H9 (cell line): ENCODE data around the gene TBCK. TPM values are rescaled to one million over a fixed set of nuclear protein-coding genes. Genes with fewer than 3 reads are reported as not detected.

ENCODE experiments used
- DNase-seq: peaks from one replicate; pipeline ENCODE4 v3.0.0-alpha.2; 2017
- H2AFZ ChIP-seq: one replicate; pipeline ENCODE4 v1.6.1; 2013; ENCODE audit warnings: mild to moderate bottlenecking, low read length, control low read depth, moderate library complexity
- H2AK5ac ChIP-seq: 2 replicates; pipeline ENCODE4 v1.6.1; 2013; ENCODE audit warnings: low read length, control low read depth, mixed read lengths; ENCODE audit not compliant: insufficient read length
- H2BK120ac ChIP-seq: one replicate; pipeline ENCODE4 v1.6.1; 2013; ENCODE audit warnings: low read depth, mild to moderate bottlenecking, low read length, control low read depth, inconsistent platforms; ENCODE audit not compliant: poor library complexity, severe bottlenecking
- H2BK12ac ChIP-seq: 2 replicates; pipeline ENCODE4 v1.6.1; 2013; ENCODE audit warnings: low read length, control low read depth, mixed read lengths, low read depth; ENCODE audit not compliant: insufficient read length
- H2BK15ac ChIP-seq: 2 replicates; pipeline ENCODE4 v1.6.1; 2013; ENCODE audit warnings: low read depth, low read length, control low read depth
- H2BK20ac ChIP-seq: one replicate; pipeline ENCODE4 v1.6.1; 2013; ENCODE audit warnings: low read depth, mild to moderate bottlenecking, low read length, control low read depth, inconsistent platforms; ENCODE audit not compliant: poor library complexity, severe bottlenecking
- H2BK5ac ChIP-seq: 2 replicates; pipeline ENCODE4 v1.6.1; 2013; ENCODE audit warnings: low read length, control low read depth, mixed read lengths; ENCODE audit not compliant: insufficient read length
- H3K14ac ChIP-seq: 2 replicates; pipeline ENCODE4 v1.6.1; 2013; ENCODE audit warnings: low read length, control low read depth; ENCODE audit not compliant: insufficient read depth
- H3K18ac ChIP-seq: 2 replicates; pipeline ENCODE4 v1.6.1; 2013; ENCODE audit warnings: low read depth, mild to moderate bottlenecking, mixed read lengths, low read length, control low read depth; ENCODE audit not compliant: insufficient read length
- H3K23ac ChIP-seq: 2 replicates; pipeline ENCODE4 v1.6.1; 2013; ENCODE audit warnings: low read length, control low read depth, mixed read lengths, low read depth; ENCODE audit not compliant: insufficient read length
- H3K23me2 ChIP-seq: 2 replicates; pipeline ENCODE4 v1.6.1; 2013; ENCODE audit warnings: low read depth, mild to moderate bottlenecking, mixed read lengths, low read length, control low read depth; ENCODE audit not compliant: insufficient read length, poor library complexity, severe bottlenecking
- H3K27ac ChIP-seq: 2 replicates; pipeline ENCODE4 v1.5.1; 2013; ENCODE audit warnings: low read length, control low read depth, mixed read lengths, low read depth; ENCODE audit not compliant: insufficient read length
- H3K27me3 ChIP-seq: 2 replicates; pipeline ENCODE4 v1.6.1; 2013; ENCODE audit warnings: low read length, control low read depth, inconsistent platforms; ENCODE audit not compliant: insufficient read depth
- H3K4ac ChIP-seq: 2 replicates; pipeline ENCODE4 v1.6.1; 2013; ENCODE audit warnings: low read depth, mild to moderate bottlenecking, control low read depth, inconsistent platforms, low read length, moderate library complexity
- H3K4me1 ChIP-seq: 2 replicates; pipeline ENCODE4 v1.6.1; 2013; ENCODE audit warnings: low read length, control low read depth, inconsistent platforms; ENCODE audit not compliant: insufficient read depth
- H3K4me2 ChIP-seq: 2 replicates; pipeline ENCODE4 v1.6.1; 2013; ENCODE audit warnings: low read length, control low read depth, mixed read lengths; ENCODE audit not compliant: insufficient read length, insufficient read depth
- H3K56ac ChIP-seq: 2 replicates; pipeline ENCODE4 v1.6.1; 2013; ENCODE audit warnings: low read depth, mild to moderate bottlenecking, mixed read lengths, low read length, control low read depth; ENCODE audit not compliant: insufficient read length
- H3K79me1 ChIP-seq: 2 replicates; pipeline ENCODE4 v1.6.1; 2013; ENCODE audit warnings: low read depth, mild to moderate bottlenecking, moderate library complexity, low read length, control low read depth, inconsistent platforms; ENCODE audit not compliant: insufficient read depth, poor library complexity, severe bottlenecking
- H3K79me2 ChIP-seq: 2 replicates; pipeline ENCODE4 v1.6.1; 2013; ENCODE audit warnings: low read length, control low read depth, inconsistent platforms; ENCODE audit not compliant: insufficient read depth
- H3K9ac ChIP-seq: 2 replicates; pipeline ENCODE4 v1.6.1; 2013; ENCODE audit warnings: low read length, control low read depth, mixed read lengths; ENCODE audit not compliant: insufficient read length; ENCODE audit errors: extremely low read depth
- H3K9me3 ChIP-seq: one replicate; pipeline ENCODE4 v1.6.1; 2013; ENCODE audit warnings: low read depth, low read length, inconsistent platforms; ENCODE audit not compliant: control insufficient read depth
- H3T11ph ChIP-seq: one replicate; pipeline ENCODE4 v1.6.1; 2013; ENCODE audit warnings: mild to moderate bottlenecking, low read length, control low read depth, inconsistent platforms
- H4K20me1 ChIP-seq: one replicate; pipeline ENCODE4 v1.6.1; 2013; ENCODE audit not compliant: control insufficient read depth, insufficient read length, insufficient read depth
- H4K5ac ChIP-seq: 2 replicates; pipeline ENCODE4 v1.6.1; 2013; ENCODE audit warnings: low read depth, mild to moderate bottlenecking, mixed read lengths, low read length, control low read depth; ENCODE audit not compliant: insufficient read length
- H4K8ac ChIP-seq: replicated peaks from 2 replicates; pipeline ENCODE4 v1.6.1; 2013; ENCODE audit warnings: low read length, control low read depth, mixed read lengths, low read depth; ENCODE audit not compliant: insufficient read length
- H4K91ac ChIP-seq: 2 replicates; pipeline ENCODE4 v1.6.1; 2013; ENCODE audit warnings: low read depth, mild to moderate bottlenecking, moderate library complexity, mixed read lengths, low read length, control low read depth; ENCODE audit not compliant: insufficient read length
- H3K27ac Mint-ChIP-seq, 3 experiments: 2 replicates in 2 of 3; 3 replicates in 1 of 3; pipeline ENCODE4 v1.8.0; 2020 to 2021; ENCODE audit warnings: mixed read lengths in 3 of 3, mild to moderate bottlenecking in 1 of 3, moderate library complexity in 1 of 3
- H3K27me3 Mint-ChIP-seq: 2 replicates; pipeline ENCODE4 v1.8.0; 2021; ENCODE audit warnings: low read depth, mild to moderate bottlenecking, moderate library complexity, mixed read lengths
- H3K36me3 Mint-ChIP-seq, 3 experiments: 2 replicates in 2 of 3; 3 replicates in 1 of 3; pipeline ENCODE4 v1.8.0; 2020 to 2021; ENCODE audit warnings: low read depth in 3 of 3, mixed read lengths in 3 of 3; ENCODE audit not compliant: insufficient read depth in 1 of 3
- H3K4me1 Mint-ChIP-seq, 2 experiments: 2 replicates each; pipeline ENCODE4 v1.8.0; 2020; ENCODE audit warnings: mixed read lengths in 2 of 2
- H3K4me3 Mint-ChIP-seq, 2 experiments: 2 replicates in 1 of 2; 3 replicates in 1 of 2; pipeline ENCODE4 v1.8.0; 2020 to 2021; ENCODE audit warnings: mild to moderate bottlenecking in 2 of 2, mixed read lengths in 2 of 2, moderate library complexity in 1 of 2
- H3K9me3 Mint-ChIP-seq, 2 experiments: 2 replicates in 1 of 2; 3 replicates in 1 of 2; pipeline ENCODE4 v1.8.0; 2020; ENCODE audit warnings: mild to moderate bottlenecking in 2 of 2, mixed read lengths in 2 of 2, moderate library complexity in 1 of 2
- CTCF ChIP-seq: fragments of 200-600 bp; sonication (generic); conservative IDR thresholded peaks from 3 replicates; pipeline ENCODE4 v1.8.0; 2021; ENCODE audit warnings: antibody characterized with exemption, mild to moderate bottlenecking
- WGBS: extraction: QIAGEN DNeasy Blood & Tissue Kit; methylation state at CpG from one replicate; pipeline ENCODE4 v1.1.7; 2013; ENCODE audit warnings: missing lambda C conversion rate, low lambda C conversion rate, mixed read lengths; ENCODE audit not compliant: insufficient read length; ENCODE audit errors: extremely low coverage; 5-methylcytosine and 5-hydroxymethylcytosine counted together
- total RNA-seq: library from RNA; stranded (reverse); gene quantifications from 2 replicates; pipeline ENCODE4 v1.2.1, GENCODE V29; 2021

Gene TBCK
- total RNA-seq, 1 experiment from 2014 or later, result 22.1 TPM

GRCh38 chr4:106301393-106302061, 14.5 kb downstream of the TBCK start:
- H2BK5ac ChIP-seq, result no peak overlapping the region
- Mint-ChIP-seq H3K4me1 (peaks cover 47 to 49% of the 10 kb centered on the region in 2 experiments), H3K9me3 (no peaks in the 10 kb centered on the region), H3K27ac (peak overlapping the region; percentile 45 to 94 (median 71); a peak in 5 of 7 replicates), H3K4me3 (no peak overlapping the region), H3K36me3 (peaks cover 6 to 13% (median 8%) of the 10 kb centered on the region in 3 experiments), H3K27me3 (no peaks in the 10 kb centered on the region)
- no peak overlapping the region for H3K27ac ChIP-seq
- no peak overlapping the region for H3K4ac ChIP-seq
- WGBS, result no CpG with 5 or more reads among the region's 2 CpGs
- H3K4me1 ChIP-seq, result no peaks in the 10 kb centered on the region
- no peaks in the 10 kb centered on the region for H3K79me2 ChIP-seq
- no peaks in the 10 kb centered on the region for H3K79me1 ChIP-seq
- no peak overlapping the region for H4K5ac ChIP-seq
- no peak overlapping the region for H2AK5ac ChIP-seq
- TF ChIP-seq CTCF, result no peak
- no peaks in the 10 kb centered on the region for H3K9me3 ChIP-seq
- no peak overlapping the region for H3T11ph ChIP-seq
- no peak overlapping the region for H2AFZ ChIP-seq
- no peak overlapping the region for H3K56ac ChIP-seq
- H4K8ac ChIP-seq, result no peak overlapping the region
- no peaks in the 10 kb centered on the region for H4K20me1 ChIP-seq
- no peaks in the 10 kb centered on the region for H3K27me3 ChIP-seq
- H3K23ac ChIP-seq, result no peak overlapping the region
- no peak overlapping the region for H3K9ac ChIP-seq
- no peaks in the 10 kb centered on the region for H3K23me2 ChIP-seq
- H2BK20ac ChIP-seq, result no peak overlapping the region
- no peak for DNase-seq
- no peak overlapping the region for H2BK12ac ChIP-seq
- no peak overlapping the region for H2BK15ac ChIP-seq
- H4K91ac ChIP-seq, result no peak overlapping the region
- H3K4me2 ChIP-seq, result no peak overlapping the region
- no peak overlapping the region for H3K14ac ChIP-seq
- no peak overlapping the region for H2BK120ac ChIP-seq
- no peak overlapping the region for H3K18ac ChIP-seq
